H1 (cell line): ENCODE data around the gene RASA4. TPM values are rescaled to one million over a fixed set of nuclear protein-coding genes. Genes with fewer than 3 reads are reported as not detected.
"Not testable (repeated sequence)": the region's sequence is repeated elsewhere in the genome, so short reads cannot be mapped to it uniquely, and the experiment has no call there.

Experiments used
- CTCF ChIA-PET: fragments of 300-600 bp; sonication (Branson Sonifier 250); formaldehyde crosslinking; loops from one replicate; lab custom pipeline; 2021; ENCODE audit not compliant: partially characterized antibody; lab: Charles Lee
- POLR2A ChIA-PET: fragments of 300-600 bp; sonication (Branson Sonifier 250); formaldehyde crosslinking; loops from one replicate; lab custom pipeline; 2021; ENCODE audit warnings: inconsistent platforms; ENCODE audit not compliant: partially characterized antibody; lab: Charles Lee
- DNase-seq, 2 experiments: peaks; one replicate each; pipeline versions ENCODE4 v3.0.0 to v3.0.0-alpha.2; 2010 to 2022; ENCODE audit warnings: low spot score in 2 of 2, low read depth in 1 of 2, mixed read lengths in 1 of 2
- FAIRE-seq: peaks from 2 replicates; lab custom pipeline; 2011; peaks lifted over from hg19 to GRCh38; lab: Jason Lieb, UNC
- H2AFZ ChIP-seq: 2 replicates; pipeline ENCODE4 v1.8.1; 2012; ENCODE audit warnings: low read length, inconsistent platforms
- H2AK5ac ChIP-seq: 2 replicates; pipeline ENCODE4 v1.6.1; 2013; ENCODE audit warnings: low read depth, low read length
- H2BK120ac ChIP-seq: replicated peaks from 2 replicates; pipeline ENCODE3; 2013; ENCODE audit warnings: low read depth, low read length, inconsistent platforms
- H2BK12ac ChIP-seq: 2 replicates; pipeline ENCODE4 v1.6.1; 2013; ENCODE audit warnings: low read depth, low read length
- H2BK15ac ChIP-seq: 2 replicates; pipeline ENCODE4 v1.6.1; 2013; ENCODE audit warnings: low read length
- H2BK20ac ChIP-seq: 2 replicates; pipeline ENCODE4 v1.6.1; 2013; ENCODE audit warnings: low read length
- H2BK5ac ChIP-seq: 2 replicates; pipeline ENCODE4 v1.6.1; 2013; ENCODE audit warnings: low read depth, low read length
- H3K14ac ChIP-seq: 2 replicates; pipeline ENCODE4 v1.6.1; 2013; ENCODE audit warnings: inconsistent platforms; ENCODE audit not compliant: insufficient read length
- H3K18ac ChIP-seq: 2 replicates; pipeline ENCODE4 v1.6.1; 2013; ENCODE audit warnings: low read length; ENCODE audit errors: extremely low read depth
- H3K23ac ChIP-seq: 2 replicates; pipeline ENCODE4 v1.6.1; 2013; ENCODE audit warnings: inconsistent platforms; ENCODE audit not compliant: insufficient read length
- H3K23me2 ChIP-seq: 2 replicates; pipeline ENCODE4 v1.6.1; 2013; ENCODE audit warnings: low read depth, low read length
- H3K27ac ChIP-seq: 2 replicates; pipeline ENCODE4 v1.6.1; 2011; ENCODE audit warnings: low read depth, low read length, inconsistent platforms
- H3K27me3 ChIP-seq, 4 experiments: replicated peaks in 1 of 4; 1 replicate in 1 of 4; 2 replicates in 3 of 4; pipeline versions ENCODE4 v1.6.1 to v1.8.1; 2011 to 2013; ENCODE audit warnings: low read length in 3 of 4, mild to moderate bottlenecking in 3 of 4, inconsistent platforms in 2 of 4, mixed read lengths in 2 of 4, moderate library complexity in 1 of 4; ENCODE audit not compliant: control insufficient read depth in 3 of 4, insufficient read depth in 3 of 4; ENCODE audit errors: extremely low read depth in 1 of 4
- H3K36me3 ChIP-seq, 4 experiments: 2 replicates each; pipeline versions ENCODE4 v1.6.1 to v1.8.1; 2011 to 2013; ENCODE audit warnings: mild to moderate bottlenecking in 4 of 4, low read length in 3 of 4, moderate library complexity in 2 of 4, control low read depth in 1 of 4, inconsistent platforms in 1 of 4; ENCODE audit not compliant: insufficient read depth in 4 of 4, control insufficient read depth in 2 of 4
- H3K4ac ChIP-seq: replicated peaks from 2 replicates; pipeline ENCODE3; 2013; ENCODE audit warnings: low read length, low read depth, mixed read lengths, inconsistent platforms; ENCODE audit not compliant: insufficient read length
- H3K4me1 ChIP-seq, 4 experiments: replicated peaks in 1 of 4; 1 replicate in 1 of 4; 2 replicates in 3 of 4; pipeline versions ENCODE4 v1.6.1 to v1.8.1; 2011 to 2013; ENCODE audit warnings: low read length in 3 of 4, inconsistent platforms in 2 of 4, mixed read lengths in 1 of 4; ENCODE audit not compliant: insufficient read depth in 4 of 4, control insufficient read depth in 3 of 4
- H3K4me2 ChIP-seq, 2 experiments: 2 replicates each; pipeline versions ENCODE4 v1.6.1 to v1.8.1; 2011 to 2013; ENCODE audit warnings: low read depth in 2 of 2, low read length in 2 of 2, control low read depth in 1 of 2, inconsistent platforms in 1 of 2, mild to moderate bottlenecking in 1 of 2; ENCODE audit not compliant: insufficient read depth in 1 of 2
- H3K4me3 ChIP-seq, 4 experiments: fragments of 200-600, 300-600 bp in 1 of 4; sonication (generic), shearing (Covaris generic), sonication (Bioruptor Twin) in 1 of 4; 2 replicates each; pipeline versions ENCODE4 v1.5.1 to v1.8.1; 2011 to 2016; ENCODE audit warnings: low read length in 4 of 4, low read depth in 3 of 4, control low read depth in 2 of 4, inconsistent platforms in 2 of 4, mild to moderate bottlenecking in 2 of 4, mixed read lengths in 1 of 4, moderate library complexity in 1 of 4; ENCODE audit not compliant: insufficient read depth in 2 of 4; ENCODE audit errors: extremely low read depth in 1 of 4
- H3K56ac ChIP-seq: replicated peaks from 2 replicates; pipeline ENCODE3; 2013; ENCODE audit warnings: low read depth, mild to moderate bottlenecking, mixed read lengths, low read length, inconsistent platforms; ENCODE audit not compliant: insufficient read length
- H3K79me1 ChIP-seq: 2 replicates; pipeline ENCODE4 v1.6.1; 2013; ENCODE audit warnings: low read depth, low read length, control low read depth
- H3K79me2 ChIP-seq, 2 experiments: 2 replicates each; pipeline versions ENCODE4 v1.6.1 to v1.8.1; 2012 to 2013; ENCODE audit warnings: low read length in 2 of 2, mild to moderate bottlenecking in 2 of 2, inconsistent platforms in 1 of 2; ENCODE audit not compliant: insufficient read depth in 2 of 2, control insufficient read depth in 1 of 2
- H3K9ac ChIP-seq, 4 experiments: replicated peaks in 1 of 4; 1 replicate in 1 of 4; 2 replicates in 3 of 4; pipeline versions ENCODE4 v1.6.1 to v1.8.1; 2011 to 2013; ENCODE audit warnings: low read depth in 3 of 4, low read length in 3 of 4, control low read depth in 2 of 4, mild to moderate bottlenecking in 2 of 4, moderate library complexity in 2 of 4, inconsistent platforms in 1 of 4; ENCODE audit errors: extremely low read depth in 1 of 4
- H3K9me3 ChIP-seq, 2 experiments: 2 replicates each; pipeline versions ENCODE4 v1.6.1 to v1.8.1; 2012 to 2013; ENCODE audit warnings: mild to moderate bottlenecking in 2 of 2, moderate library complexity in 2 of 2, control low read depth in 1 of 2, inconsistent platforms in 1 of 2, low read depth in 1 of 2, low read length in 1 of 2, mixed read lengths in 1 of 2; ENCODE audit not compliant: insufficient read depth in 2 of 2
- H4K20me1 ChIP-seq, 2 experiments: replicated peaks in 1 of 2; 2 replicates each; pipeline versions ENCODE3 to v1.8.1; 2011 to 2013; ENCODE audit warnings: inconsistent platforms in 2 of 2, low read length in 2 of 2, mild to moderate bottlenecking in 1 of 2; ENCODE audit not compliant: insufficient read depth in 2 of 2, control insufficient read depth in 1 of 2
- H4K5ac ChIP-seq: 2 replicates; pipeline ENCODE4 v1.6.1; 2013; ENCODE audit warnings: low read length, low read depth, mixed read lengths, inconsistent platforms; ENCODE audit not compliant: insufficient read length
- H4K8ac ChIP-seq: 2 replicates; pipeline ENCODE4 v1.8.0; 2013; ENCODE audit warnings: mild to moderate bottlenecking, moderate library complexity, low read length, inconsistent platforms; ENCODE audit not compliant: insufficient read depth; ENCODE audit errors: extremely low read depth
- H4K91ac ChIP-seq: replicated peaks from 2 replicates; pipeline ENCODE3; 2013; ENCODE audit warnings: low read length, mixed read lengths, inconsistent platforms; ENCODE audit not compliant: insufficient read length
- WGBS, 2 experiments: shearing (Covaris generic) in 1 of 2; methylation state at CpG; one replicate each; pipeline versions ENCODE4 v1.1.6 to v1.1.7; 2013 to 2015; ENCODE audit warnings: low lambda C conversion rate in 2 of 2, mixed read lengths in 2 of 2, inconsistent platforms in 1 of 2, low coverage in 1 of 2, missing lambda C conversion rate in 1 of 2; ENCODE audit not compliant: insufficient replicate concordance in 2 of 2, insufficient coverage in 1 of 2, insufficient read length in 1 of 2; ENCODE audit errors: extremely low coverage in 1 of 2, missing lambda C conversion rate in 1 of 2; 5-methylcytosine and 5-hydroxymethylcytosine counted together
- polyA plus RNA-seq, 7 experiments: library from polyadenylated mRNA; depleted of rRNA in 3 of 7; stranded (reverse) in 5 of 7; unstranded in 2 of 7; fragments of >200 nt in 5 of 7; fragments of 200-250 nt in 2 of 7; gene quantifications; 1 replicate in 5 of 7; 2 replicates in 1 of 7; 4 replicates in 1 of 7; pipeline versions ENCODE4 v1.2.1 to v1.2.3, GENCODE V29; 2011 to 2013; ENCODE audit warnings: missing spikeins in 2 of 7, mixed read lengths in 2 of 7
- total RNA-seq: library from RNA; stranded (reverse); fragmentation: NEBNext Ultra II Directional; extraction: Animal tissue kit (Norgen Biotek cat#: 25700); gene quantifications from 2 replicates; pipeline ENCODE4 v1.2.1, GENCODE V29; 2021

Gene RASA4
- total and polyA plus RNA-seq, 2 of the 8 experiments (the other 6 are each of a cell fraction or from before 2014, with no cell fraction given): 19.6 to 23.4 TPM

GRCh38 chr7:102576363-102576762 lies 40.2 kb downstream of the RASA4 start:
- H3K27ac ChIP-seq, DNase-seq, CTCF ChIA-PET, H4K20me1 ChIP-seq, H3K27me3 ChIP-seq, H3K23me2 ChIP-seq, H3K79me1 ChIP-seq, H3K4me2 ChIP-seq, H3K9me3 ChIP-seq, H3K79me2 ChIP-seq, H2AK5ac ChIP-seq, H4K8ac ChIP-seq, H3K4ac ChIP-seq, H2BK15ac ChIP-seq, H2AFZ ChIP-seq, POLR2A ChIA-PET, H3K36me3 ChIP-seq, H3K14ac ChIP-seq, H3K9ac ChIP-seq, H2BK5ac ChIP-seq, H2BK120ac ChIP-seq, H2BK12ac ChIP-seq, H4K5ac ChIP-seq, H3K56ac ChIP-seq, H2BK20ac ChIP-seq, H3K4me1 ChIP-seq, H3K18ac ChIP-seq, H3K4me3 ChIP-seq, H4K91ac ChIP-seq, FAIRE-seq, H3K23ac ChIP-seq: not testable (repeated sequence)
- WGBS, 2 experiments: no CpG with 5 or more reads among the region's 3 CpGs

GRCh38 chr7:102574607-102575006 lies 41.9 kb downstream of the RASA4 start:
- H3K56ac ChIP-seq, H4K91ac ChIP-seq, H3K79me1 ChIP-seq, H3K9me3 ChIP-seq, H3K14ac ChIP-seq, CTCF ChIA-PET, H3K36me3 ChIP-seq, H4K20me1 ChIP-seq, H2BK120ac ChIP-seq, H3K18ac ChIP-seq, H2BK20ac ChIP-seq, H2AK5ac ChIP-seq, H2BK15ac ChIP-seq, H3K23me2 ChIP-seq, H2BK12ac ChIP-seq, H4K8ac ChIP-seq, H3K4ac ChIP-seq, H2AFZ ChIP-seq, POLR2A ChIA-PET, H3K4me3 ChIP-seq, H3K23ac ChIP-seq, H3K4me2 ChIP-seq, FAIRE-seq, H2BK5ac ChIP-seq, H4K5ac ChIP-seq, H3K79me2 ChIP-seq, H3K4me1 ChIP-seq, H3K27ac ChIP-seq, DNase-seq, H3K27me3 ChIP-seq, H3K9ac ChIP-seq: not testable (repeated sequence)
- WGBS, 2 experiments: no CpG with 5 or more reads among the region's 6 CpGs
